HG02840 (cell line): ENCODE measurements around the gene ZRANB3.

ENCODE experiments used
- ATAC-seq: cut with Tn5 transposase; IDR thresholded peaks from one replicate; pipeline ENCODE4 v1.9.1; 2021; ENCODE audit warnings: mild to moderate bottlenecking, moderate library complexity, moderate number of reproducible peaks; ENCODE audit not compliant: unreplicated experiment, low FRiP score

ZRANB3 gene

DNA sequence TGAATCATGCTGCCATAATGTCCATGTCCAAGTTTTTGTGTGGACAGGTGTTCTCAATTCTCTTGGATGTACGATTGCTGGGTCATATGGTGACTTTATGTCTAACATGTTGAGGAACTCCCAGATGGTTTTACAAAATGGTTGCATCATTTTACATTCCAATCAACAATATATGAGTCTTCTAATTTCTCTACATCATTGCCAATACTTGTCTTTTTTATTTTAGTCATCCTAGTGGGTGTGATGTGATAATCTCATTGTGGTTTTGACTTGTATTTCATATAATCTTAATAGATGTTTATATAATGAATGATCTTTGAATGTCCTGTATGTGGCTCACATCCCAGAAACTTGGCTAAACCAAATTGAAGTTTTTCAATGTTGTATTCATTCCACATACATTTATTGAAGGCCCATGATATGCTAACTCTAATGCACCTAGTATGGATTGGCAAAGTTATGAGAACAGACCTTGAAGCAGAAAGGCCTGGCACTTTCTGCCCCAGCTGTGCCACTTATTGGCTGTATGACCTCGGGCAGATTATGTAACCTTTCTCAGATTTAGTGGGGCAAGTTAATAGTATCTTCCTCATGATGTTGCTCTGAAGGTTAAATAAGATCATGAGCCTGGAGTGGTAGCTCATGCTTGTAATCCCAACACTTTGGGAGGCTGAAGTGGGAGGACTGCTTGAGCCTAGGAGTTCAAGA, 273.5 kb downstream of the ZRANB3 start:
- no peak for ATAC-seq

DNA sequence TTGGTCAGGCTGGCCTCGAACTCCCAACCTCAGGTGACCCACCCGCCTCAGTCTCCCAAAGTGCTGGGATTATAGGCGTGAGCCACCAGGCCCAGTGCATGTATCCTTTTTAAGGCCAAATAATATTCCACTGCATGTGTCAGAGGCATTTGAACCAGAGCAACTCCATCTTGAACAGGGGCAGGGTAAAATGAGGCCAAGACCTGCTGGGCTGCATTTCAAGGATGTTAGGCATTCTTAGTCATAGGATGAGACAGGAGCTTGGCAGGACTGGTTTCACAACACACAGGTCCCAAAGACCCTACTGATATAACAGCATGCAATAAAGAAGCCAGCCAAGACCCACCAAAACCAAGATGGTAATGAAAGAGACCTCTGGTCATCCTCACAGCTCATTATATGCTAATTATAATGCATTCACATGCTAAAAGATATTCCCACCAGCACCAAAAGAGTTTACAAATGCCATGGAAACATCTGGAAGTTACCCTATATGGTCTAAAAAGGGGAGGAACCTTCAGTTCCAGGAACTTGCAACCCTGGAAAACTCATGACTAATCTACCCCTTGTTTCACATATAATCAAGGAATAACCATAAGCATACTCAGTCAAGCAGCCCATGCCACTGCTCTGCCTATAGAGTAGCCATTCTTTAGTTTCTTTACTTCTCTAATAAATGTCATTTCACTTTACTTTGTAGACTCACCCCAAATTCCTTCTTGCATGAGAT, 274.3 kb downstream of the ZRANB3 start:
- ATAC-seq: no peak

GRCh38 chr2:135255208-135255607, 275.8 kb downstream of the ZRANB3 start:
- ATAC-seq: no peak

- ATAC-seq: no peak
These were observed 278.1 kb downstream of the ZRANB3 start for GRCh38 chr2:135252805-135253458.

DNA sequence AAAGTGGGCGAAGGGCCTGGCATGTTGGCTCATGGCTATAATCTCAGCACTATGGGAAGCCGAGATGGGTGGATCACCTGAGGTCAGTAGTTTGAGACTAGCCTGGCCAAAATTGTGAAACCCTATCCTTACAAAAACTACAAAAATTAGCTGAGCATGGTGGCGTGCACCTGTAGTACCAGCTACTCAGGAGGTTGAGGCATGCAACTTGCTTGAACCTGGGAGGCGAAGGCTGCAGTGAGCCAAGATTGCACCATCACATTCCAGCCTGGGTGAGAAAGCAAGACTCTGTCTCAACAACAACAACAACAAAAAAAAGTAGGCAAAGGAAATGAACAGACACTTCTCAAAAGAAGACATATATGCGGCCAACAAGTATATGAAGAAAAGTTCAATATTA, 282.4 kb downstream of the ZRANB3 start:
- ATAC-seq: no peak

- ATAC-seq: no peak
These were observed 284.2 kb downstream of the ZRANB3 start for GRCh38 chr2:135246711-135247270.

GRCh38 chr2:135245071-135245470, 285.9 kb downstream of the ZRANB3 start:
- ATAC-seq: no peak

DNA sequence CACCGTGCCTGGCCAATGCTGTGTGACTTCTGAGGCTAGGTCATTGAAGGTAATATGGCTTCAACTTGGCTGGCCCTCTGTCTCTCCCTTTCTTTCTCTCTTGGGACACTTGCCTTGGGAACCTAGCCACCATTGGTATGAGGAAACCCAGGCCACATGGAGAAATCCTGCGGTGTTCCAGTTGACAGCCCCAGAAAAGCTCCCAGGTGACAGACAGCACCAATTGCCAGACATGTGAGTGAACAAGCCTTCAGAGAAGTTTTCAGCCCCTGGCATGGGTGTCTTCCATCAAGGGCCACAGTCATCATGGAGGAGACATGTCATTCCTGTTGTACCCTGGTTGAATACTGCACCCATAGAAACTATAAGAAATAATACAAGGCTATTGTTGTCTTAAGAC, 292.4 kb downstream of the ZRANB3 start:
- no peak for ATAC-seq

DNA sequence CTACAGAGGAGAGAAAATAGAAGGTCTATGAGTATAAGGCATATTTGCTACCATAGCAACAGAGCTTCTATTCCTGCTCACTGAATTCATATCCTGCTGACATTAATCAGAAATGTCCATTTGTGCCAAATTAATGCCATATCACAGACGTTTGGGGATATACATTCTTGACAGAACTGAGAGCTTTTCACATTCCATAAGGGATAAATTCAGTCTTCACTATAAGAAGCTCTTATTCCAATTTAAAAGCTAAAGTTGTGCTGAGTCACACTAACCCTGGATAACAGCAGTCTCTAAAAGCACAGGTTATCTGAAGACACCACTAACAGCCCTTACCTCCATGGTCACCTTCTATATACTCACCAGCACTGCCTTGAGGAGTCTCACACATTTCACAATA, 300.9 kb downstream of the ZRANB3 start:
- ATAC-seq: no peak

GRCh38 chr2:135227386-135227785, 303.6 kb downstream of the ZRANB3 start:
- ATAC-seq: no peak

DNA sequence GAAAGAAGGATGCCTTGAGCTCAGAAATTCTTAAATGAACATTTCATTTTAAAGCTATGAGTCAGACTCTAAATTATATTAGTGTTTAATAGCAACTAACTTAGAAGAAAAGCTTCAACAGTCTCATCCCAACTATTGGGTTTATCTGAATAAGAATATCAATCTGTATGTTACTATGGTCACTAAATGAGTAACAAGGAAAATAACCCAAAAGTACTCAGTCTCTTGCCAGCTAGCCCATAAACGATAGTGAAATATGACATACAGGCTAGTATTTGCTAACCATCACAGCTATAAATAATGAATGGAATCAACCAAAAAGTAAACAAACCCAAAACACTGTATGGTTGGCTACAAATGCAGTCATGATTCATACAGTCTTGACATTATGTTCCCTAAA, 304.1 kb downstream of the ZRANB3 start:
- no peak for ATAC-seq

GRCh38 chr2:135225781-135226180, 305.2 kb downstream of the ZRANB3 start:
- no peak for ATAC-seq

GRCh38 chr2:135219226-135219625, 311.8 kb downstream of the ZRANB3 start:
- ATAC-seq: no peak

- ATAC-seq: no peak
These were observed 312.6 kb downstream of the ZRANB3 start for GRCh38 chr2:135218426-135218825.

GRCh38 chr2:135212757-135213156, 318.3 kb downstream of the ZRANB3 start:
- no peak for ATAC-seq

GRCh38 chr2:135208016-135208415, 323.0 kb downstream of the ZRANB3 start:
- no peak for ATAC-seq

DNA sequence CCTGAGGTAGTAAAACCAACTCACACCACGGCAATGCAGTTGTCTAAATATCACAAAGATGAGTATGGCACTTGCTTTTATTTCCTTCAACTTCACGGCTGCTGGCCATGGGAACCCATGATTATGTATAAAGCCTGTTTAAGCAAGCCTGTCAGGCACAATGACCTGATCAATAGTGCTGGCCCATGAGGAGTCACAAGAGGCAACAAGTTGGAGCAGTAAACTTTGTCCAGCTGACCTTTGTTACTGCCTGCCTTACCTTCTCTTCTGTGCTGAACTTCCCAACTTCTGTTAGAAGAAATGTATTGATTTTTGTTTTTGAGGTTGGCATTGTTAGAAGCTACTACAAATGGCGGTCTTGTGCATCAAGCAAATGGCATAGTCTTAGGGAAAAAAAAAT, 327.1 kb downstream of the ZRANB3 start:
- ATAC-seq: no peak

DNA sequence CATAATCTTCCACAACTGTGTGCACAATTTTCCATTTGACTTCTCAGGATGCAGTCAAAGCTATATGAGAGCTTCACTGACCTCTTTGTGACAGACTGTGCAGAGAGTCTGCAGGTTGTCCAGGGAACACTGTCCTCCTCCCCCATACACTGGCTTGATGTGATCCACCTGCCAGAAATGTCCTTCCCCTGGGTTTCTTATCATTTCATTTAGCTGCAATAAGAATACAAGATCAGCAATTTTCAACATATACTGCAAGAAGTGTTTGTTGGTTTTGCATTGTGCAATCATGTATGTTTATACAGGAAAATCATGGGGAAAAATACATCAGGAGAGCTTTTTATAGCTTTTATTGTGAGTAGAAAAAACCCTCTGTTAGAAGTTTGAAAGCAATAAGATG, 328.3 kb downstream of the ZRANB3 start:
- ATAC-seq: no peak

GRCh38 chr2:135198481-135198880, 332.5 kb downstream of the ZRANB3 start:
- no peak for ATAC-seq

DNA sequence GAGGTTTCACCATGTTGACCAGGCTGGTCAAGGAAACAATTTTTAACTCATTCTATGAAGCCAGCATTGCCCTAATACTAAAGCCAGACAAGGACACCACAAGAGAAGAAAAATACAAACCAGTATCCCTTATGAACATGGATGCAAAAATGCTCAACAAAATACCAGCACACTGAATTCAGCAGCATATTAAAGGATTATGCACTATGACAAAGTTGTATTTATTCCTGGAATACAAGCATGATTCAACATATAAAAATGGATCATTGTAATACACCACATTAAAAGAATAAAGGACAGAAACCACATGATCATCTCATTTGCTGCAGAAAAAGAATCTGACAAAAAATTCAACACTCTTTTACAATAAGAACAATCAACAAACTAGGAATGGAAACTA, 340.2 kb downstream of the ZRANB3 start:
- no peak for ATAC-seq

- no peak for ATAC-seq
These were observed 341.9 kb downstream of the ZRANB3 start for GRCh38 chr2:135189148-135189547.
